ENCODE measurements around the gene DKC1. TPM values are rescaled to one million over a fixed set of nuclear protein-coding genes. Genes with fewer than 3 reads are reported as not detected.

Gene DKC1
- total RNA-seq, 2 donors from 2014 or later = 28.5 to 55.0 TPM

DNA sequence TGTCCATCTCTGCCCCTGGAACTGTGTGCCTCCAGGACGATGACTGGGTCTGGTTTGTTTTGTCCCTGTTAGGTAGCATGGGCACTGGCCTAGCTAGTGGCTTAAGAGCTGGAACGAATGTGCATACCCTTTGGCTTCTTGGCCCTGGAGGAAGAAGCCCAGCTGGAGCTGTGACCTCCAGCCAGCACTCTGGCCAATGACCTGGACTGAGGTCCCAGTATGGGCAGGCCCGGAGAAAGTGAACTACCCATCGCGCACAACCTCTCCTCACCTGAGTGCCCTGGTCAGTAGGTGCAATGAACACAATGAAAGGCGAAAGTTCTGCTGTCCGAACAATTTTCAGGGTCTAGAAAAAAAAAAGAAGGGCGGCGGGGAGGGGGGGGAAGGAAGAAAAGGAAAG, 18.3 kb downstream of the DKC1 start:
- no peak for DNase-seq
- Histone ChIP-seq H3K9ac (ENCODE audit: low read depth in 2 of 2, low read length in 2 of 2) (no peak overlapping the region), H3K4me3 (no peak overlapping the region), H3K27me3 (no peaks in the 10 kb centered on the region), H3K9me3 (no peaks in the 10 kb centered on the region), H3K36me3 (no peaks in the 10 kb centered on the region), H3K4me1 (no peaks in the 10 kb centered on the region), H3K27ac (no peak overlapping the region)
- TF ChIP-seq, protein P1, sequence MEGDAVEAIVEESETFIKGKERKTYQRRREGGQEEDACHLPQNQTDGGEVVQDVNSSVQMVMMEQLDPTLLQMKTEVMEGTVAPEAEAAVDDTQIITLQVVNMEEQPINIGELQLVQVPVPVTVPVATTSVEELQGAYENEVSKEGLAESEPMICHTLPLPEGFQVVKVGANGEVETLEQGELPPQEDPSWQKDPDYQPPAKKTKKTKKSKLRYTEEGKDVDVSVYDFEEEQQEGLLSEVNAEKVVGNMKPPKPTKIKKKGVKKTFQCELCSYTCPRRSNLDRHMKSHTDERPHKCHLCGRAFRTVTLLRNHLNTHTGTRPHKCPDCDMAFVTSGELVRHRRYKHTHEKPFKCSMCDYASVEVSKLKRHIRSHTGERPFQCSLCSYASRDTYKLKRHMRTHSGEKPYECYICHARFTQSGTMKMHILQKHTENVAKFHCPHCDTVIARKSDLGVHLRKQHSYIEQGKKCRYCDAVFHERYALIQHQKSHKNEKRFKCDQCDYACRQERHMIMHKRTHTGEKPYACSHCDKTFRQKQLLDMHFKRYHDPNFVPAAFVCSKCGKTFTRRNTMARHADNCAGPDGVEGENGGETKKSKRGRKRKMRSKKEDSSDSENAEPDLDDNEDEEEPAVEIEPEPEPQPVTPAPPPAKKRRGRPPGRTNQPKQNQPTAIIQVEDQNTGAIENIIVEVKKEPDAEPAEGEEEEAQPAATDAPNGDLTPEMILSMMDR (IDR thresholded peaks at IDR 0.05) = no peak
- intact Hi-C loops (cut with DNase I) = no loop called here

DNA sequence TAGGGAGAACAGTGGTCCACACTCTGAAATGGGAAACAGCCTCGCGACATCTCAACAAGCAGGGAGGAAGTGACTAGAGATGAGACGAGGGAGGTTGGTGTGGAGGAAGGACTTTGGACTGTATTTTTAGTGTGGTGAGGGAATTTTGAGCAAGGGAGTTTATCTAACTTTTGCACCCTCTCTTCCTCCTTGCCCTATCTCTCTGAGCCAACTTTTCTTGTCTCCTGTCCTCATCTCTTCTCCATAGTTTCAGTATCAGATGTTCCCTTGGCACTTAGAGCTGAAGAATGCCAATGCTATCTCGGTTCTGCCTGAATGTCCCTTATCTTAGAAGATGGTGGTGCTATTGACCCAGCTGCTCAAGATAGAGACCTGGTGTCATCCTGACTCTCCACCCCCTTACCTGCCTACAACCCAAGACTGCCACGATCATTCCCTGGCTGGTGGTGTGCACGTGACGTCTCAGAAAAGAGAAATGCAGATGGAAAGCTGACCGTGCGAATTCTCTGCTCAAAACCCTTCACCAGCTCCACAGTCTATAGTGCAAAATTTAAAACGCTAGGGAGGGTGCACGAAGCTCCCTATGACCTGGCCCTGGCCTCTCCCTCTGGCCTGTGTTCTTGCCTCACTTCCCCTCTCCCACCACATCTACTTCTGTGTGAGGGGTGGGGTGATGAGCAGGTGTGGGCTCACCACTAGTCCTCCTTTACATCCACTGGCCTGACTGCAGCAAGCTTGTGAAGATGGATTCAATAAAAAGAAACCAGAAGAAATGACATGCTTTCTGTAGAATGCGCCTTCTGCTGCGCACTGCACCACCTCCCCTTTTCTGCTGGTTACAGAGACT, 21.7 kb downstream of the DKC1 start:
- TF ChIP-seq, protein P1 (IDR thresholded peaks at IDR 0.05) = no peak
- no peaks in the 10 kb centered on the region for H3K27me3 ChIP-seq
- H3K9me3 ChIP-seq = no peaks in the 10 kb centered on the region
- H3K27ac ChIP-seq = no peak overlapping the region
- no peak overlapping the region for H3K9ac ChIP-seq (ENCODE audit: low read depth in 2 of 2, low read length in 2 of 2)
- H3K4me3 ChIP-seq = no peak overlapping the region
- no peaks in the 10 kb centered on the region for H3K4me1 ChIP-seq
- DNase-seq = no peak
- H3K36me3 ChIP-seq = no peaks in the 10 kb centered on the region
- intact Hi-C loops (cut with DNase I) = no loop called here

DNA sequence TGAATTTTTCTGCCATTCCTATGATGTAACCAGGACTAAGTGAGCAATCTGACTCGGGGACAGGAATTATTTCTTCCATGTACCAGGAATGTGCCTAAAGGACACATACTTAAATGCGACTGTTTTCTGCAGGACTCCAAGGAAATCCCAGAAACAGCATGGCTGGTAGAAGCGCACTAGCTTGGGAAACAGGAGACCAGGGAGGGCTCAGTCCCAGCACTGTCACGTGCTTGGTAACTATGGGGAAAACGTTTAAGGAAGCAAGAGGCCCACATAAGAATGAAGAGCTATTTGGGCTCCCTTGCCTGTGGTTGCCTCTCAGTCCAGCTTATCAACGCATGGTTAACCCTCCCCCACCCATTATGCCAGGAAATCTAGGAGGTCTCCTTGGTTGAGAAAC, 23.1 kb downstream of the DKC1 start:
- intact Hi-C loops (cut with DNase I) = no loop called here
- Histone ChIP-seq H3K27me3 (no peaks in the 10 kb centered on the region), H3K27ac (no peak overlapping the region), H3K36me3 (no peaks in the 10 kb centered on the region), H3K9me3 (no peaks in the 10 kb centered on the region), H3K4me3 (no peak overlapping the region), H3K9ac (ENCODE audit: low read depth in 2 of 2, low read length in 2 of 2) (no peak overlapping the region), H3K4me1 (no peaks in the 10 kb centered on the region)
- DNase-seq = no peak
- TF ChIP-seq, protein P1 (IDR thresholded peaks at IDR 0.05) = no peak

DNA sequence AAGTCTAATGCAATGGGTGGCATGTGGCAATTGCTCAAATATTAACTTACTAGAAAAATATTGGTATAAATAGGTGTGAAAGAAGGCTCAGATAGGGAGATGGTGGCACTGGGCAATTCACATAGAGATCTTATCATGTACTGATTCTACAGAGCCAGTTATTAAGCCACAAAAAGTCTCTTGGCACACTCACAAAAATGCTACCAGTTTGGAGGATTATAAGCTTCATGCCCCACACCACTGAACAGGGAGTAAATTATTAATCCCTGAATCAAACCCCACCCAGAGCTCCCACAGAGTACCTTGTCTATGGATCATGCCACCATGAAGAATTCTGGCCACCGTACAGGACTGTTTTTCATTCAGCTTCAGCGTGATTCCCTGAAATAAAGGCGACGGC, 28.8 kb downstream of the DKC1 start:
- TF ChIP-seq, protein P1 (IDR thresholded peaks at IDR 0.05) = no peak
- Histone ChIP-seq H3K4me3 (no peak overlapping the region), H3K36me3 (no peaks in the 10 kb centered on the region), H3K27ac (no peak overlapping the region), H3K9ac (ENCODE audit: low read depth in 2 of 2, low read length in 2 of 2) (no peak overlapping the region), H3K27me3 (no peaks in the 10 kb centered on the region), H3K4me1 (no peaks in the 10 kb centered on the region), H3K9me3 (no peaks in the 10 kb centered on the region)
- no peak for DNase-seq
- intact Hi-C loops (cut with DNase I) = no loop called here

DNA sequence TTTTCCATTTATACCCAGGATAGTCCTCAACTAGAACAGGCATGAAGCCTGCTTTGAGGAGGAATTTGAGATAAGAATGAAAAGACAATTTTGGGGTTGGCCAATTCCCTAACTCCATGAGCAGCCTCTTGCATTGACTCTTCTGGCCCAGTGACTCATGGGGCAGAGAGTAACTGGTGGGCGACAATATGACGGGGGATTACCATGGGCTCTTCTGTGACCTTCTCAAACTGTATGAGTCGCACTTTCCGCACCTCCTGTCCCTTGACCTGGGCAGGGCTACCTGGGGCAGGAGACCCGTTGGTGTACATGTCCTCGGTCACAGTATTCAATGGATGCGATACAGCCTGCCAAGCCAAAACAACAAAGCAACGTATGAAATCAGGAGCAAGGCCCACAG, 29.3 kb downstream of the DKC1 start:
- TF ChIP-seq, protein P1 (IDR thresholded peaks at IDR 0.05) = no peak
- Histone ChIP-seq H3K9ac (ENCODE audit: low read depth in 2 of 2, low read length in 2 of 2) (no peak overlapping the region), H3K4me1 (no peaks in the 10 kb centered on the region), H3K27ac (no peak overlapping the region), H3K4me3 (no peak overlapping the region), H3K27me3 (no peaks in the 10 kb centered on the region), H3K36me3 (no peaks in the 10 kb centered on the region), H3K9me3 (no peaks in the 10 kb centered on the region)
- intact Hi-C loops (cut with DNase I) = no loop called here
- no peak for DNase-seq
